ENCODE measurements around the gene TMEM163. TPM values are rescaled to one million over a fixed set of nuclear protein-coding genes. Genes with fewer than 3 reads are reported as not detected.

Gene TMEM163
- total RNA-seq, 3 donors from 2014 or later, result 0.41 to 1.5 (median 0.60) TPM

DNA sequence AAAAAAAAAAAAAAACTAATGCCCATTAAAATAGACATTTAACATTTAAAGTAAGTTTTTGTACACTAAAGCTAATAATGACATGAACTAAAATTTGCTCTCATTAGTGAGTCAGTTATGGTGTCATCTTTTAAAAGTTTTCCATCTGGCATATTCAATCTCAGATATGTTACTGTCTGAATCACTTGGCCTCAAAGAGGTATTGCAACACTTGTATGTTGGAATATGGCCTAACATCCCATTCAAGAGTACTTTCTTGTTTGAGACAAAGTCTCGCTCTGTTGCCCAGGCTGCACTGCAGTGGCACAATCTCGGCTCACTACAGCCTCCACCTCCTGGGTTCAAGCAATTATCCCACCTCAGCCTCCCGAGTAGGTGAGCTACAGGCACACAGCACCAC lies 169.7 kb downstream of the TMEM163 start:
- ATAC-seq (no peak), DNase-seq (no peak)
- TF ChIP-seq, protein P1, sequence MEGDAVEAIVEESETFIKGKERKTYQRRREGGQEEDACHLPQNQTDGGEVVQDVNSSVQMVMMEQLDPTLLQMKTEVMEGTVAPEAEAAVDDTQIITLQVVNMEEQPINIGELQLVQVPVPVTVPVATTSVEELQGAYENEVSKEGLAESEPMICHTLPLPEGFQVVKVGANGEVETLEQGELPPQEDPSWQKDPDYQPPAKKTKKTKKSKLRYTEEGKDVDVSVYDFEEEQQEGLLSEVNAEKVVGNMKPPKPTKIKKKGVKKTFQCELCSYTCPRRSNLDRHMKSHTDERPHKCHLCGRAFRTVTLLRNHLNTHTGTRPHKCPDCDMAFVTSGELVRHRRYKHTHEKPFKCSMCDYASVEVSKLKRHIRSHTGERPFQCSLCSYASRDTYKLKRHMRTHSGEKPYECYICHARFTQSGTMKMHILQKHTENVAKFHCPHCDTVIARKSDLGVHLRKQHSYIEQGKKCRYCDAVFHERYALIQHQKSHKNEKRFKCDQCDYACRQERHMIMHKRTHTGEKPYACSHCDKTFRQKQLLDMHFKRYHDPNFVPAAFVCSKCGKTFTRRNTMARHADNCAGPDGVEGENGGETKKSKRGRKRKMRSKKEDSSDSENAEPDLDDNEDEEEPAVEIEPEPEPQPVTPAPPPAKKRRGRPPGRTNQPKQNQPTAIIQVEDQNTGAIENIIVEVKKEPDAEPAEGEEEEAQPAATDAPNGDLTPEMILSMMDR (IDR thresholded peaks at IDR 0.05), result no peak
- Histone ChIP-seq H3K36me3 (ENCODE audit: low read depth) (no peaks in the 10 kb centered on the region), H3K4me3 (no peak overlapping the region), H3K4me1 (ENCODE audit: low read depth) (no peaks in the 10 kb centered on the region), H3K9me3 (no peaks in the 10 kb centered on the region)
- intact Hi-C loops (cut with DNase I, micrococcal nuclease), result no loop called here

- ATAC-seq (no peak), DNase-seq (no peak)
- H3K4me3 ChIP-seq, result no peak overlapping the region
- no peaks in the 10 kb centered on the region for H3K36me3 ChIP-seq (ENCODE audit: low read depth)
- intact Hi-C loops (cut with DNase I, micrococcal nuclease), result no loop called here
- no peaks in the 10 kb centered on the region for H3K9me3 ChIP-seq
- TF ChIP-seq, protein P1 (IDR thresholded peaks at IDR 0.05), result no peak
- no peaks in the 10 kb centered on the region for H3K4me1 ChIP-seq (ENCODE audit: low read depth)
These were observed 177.8 kb downstream of the TMEM163 start for GRCh38 chr2:134540990-134541389.

DNA sequence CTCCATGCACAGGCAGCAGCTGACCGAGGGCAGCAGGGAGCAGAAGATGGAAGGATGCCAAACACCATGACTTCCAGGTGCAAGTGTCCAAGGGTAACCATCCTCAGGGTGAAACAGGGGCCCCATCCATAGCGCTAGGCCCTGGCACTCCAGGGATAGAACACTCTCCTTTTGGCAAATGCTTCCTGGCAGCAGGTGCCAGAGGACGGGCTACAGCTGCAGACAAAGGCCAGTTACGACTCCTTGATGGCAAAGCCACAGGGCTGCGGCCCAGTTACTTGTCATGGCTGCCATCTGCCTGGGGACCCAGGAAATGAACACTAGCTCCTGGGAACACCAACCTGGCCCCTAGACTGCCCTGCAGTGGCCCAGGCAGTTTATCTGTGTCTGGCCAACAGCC lies 178.8 kb downstream of the TMEM163 start:
- TF ChIP-seq, protein P1 (IDR thresholded peaks at IDR 0.05), result no peak
- no peak overlapping the region for H3K4me3 ChIP-seq
- ATAC-seq, result no peak
- intact Hi-C loops (cut with DNase I, micrococcal nuclease), result no loop called here
- no peak for DNase-seq
- no peaks in the 10 kb centered on the region for H3K9me3 ChIP-seq
- no peaks in the 10 kb centered on the region for H3K36me3 ChIP-seq (ENCODE audit: low read depth)
- H3K4me1 ChIP-seq (ENCODE audit: low read depth), result no peaks in the 10 kb centered on the region

- no peaks in the 10 kb centered on the region for H3K4me1 ChIP-seq (ENCODE audit: low read depth)
These were observed 181.1 kb downstream of the TMEM163 start for GRCh38 chr2:134537702-134538101.

GRCh38 chr2:134537121-134537520 lies 181.7 kb downstream of the TMEM163 start:
- Histone ChIP-seq H3K9me3 (no peaks in the 10 kb centered on the region), H3K4me1 (ENCODE audit: low read depth) (no peaks in the 10 kb centered on the region), H3K4me3 (no peak overlapping the region), H3K36me3 (ENCODE audit: low read depth) (no peaks in the 10 kb centered on the region)
- TF ChIP-seq, protein P1 (IDR thresholded peaks at IDR 0.05), result no peak
- intact Hi-C loops (cut with DNase I, micrococcal nuclease), result no loop called here
- no peak for DNase-seq
- no peak for ATAC-seq

More at GRCh38 chr2:134537702-134538101, 181.1 kb downstream of the TMEM163 start:
- no peak for ATAC-seq
- TF ChIP-seq, protein P1 (IDR thresholded peaks at IDR 0.05), result no peak
- no peaks in the 10 kb centered on the region for H3K9me3 ChIP-seq
- DNase-seq, result no peak
- intact Hi-C loops (cut with DNase I, micrococcal nuclease), result no loop called here
- H3K36me3 ChIP-seq (ENCODE audit: low read depth), result no peaks in the 10 kb centered on the region
- no peak overlapping the region for H3K4me3 ChIP-seq

DNA sequence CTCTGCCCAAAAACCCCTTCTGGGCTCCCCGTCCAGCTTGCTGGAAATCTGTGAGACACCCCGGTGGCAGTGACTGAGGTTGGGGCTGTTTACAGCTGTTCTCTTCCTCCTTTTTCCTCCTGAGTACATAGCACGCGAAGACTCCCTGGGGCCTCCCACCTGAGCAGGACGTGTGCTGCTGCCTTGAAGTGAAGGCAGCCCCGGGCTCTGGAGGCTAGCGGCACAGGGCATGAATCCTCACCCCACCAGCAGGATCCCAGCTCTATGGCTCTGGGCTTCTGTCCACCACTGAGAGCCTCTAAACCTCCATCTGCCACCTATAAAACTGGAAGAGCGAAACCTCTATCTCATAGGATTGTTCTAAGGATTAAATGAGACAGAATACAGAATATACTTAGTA lies 182.5 kb downstream of the TMEM163 start:
- H3K4me3 ChIP-seq, result no peak overlapping the region
- no peak for ATAC-seq
- no peaks in the 10 kb centered on the region for H3K4me1 ChIP-seq (ENCODE audit: low read depth)
- TF ChIP-seq, protein P1 (IDR thresholded peaks at IDR 0.05), result no peak
- intact Hi-C loops (cut with DNase I, micrococcal nuclease), result no loop called here
- no peak for DNase-seq
- no peaks in the 10 kb centered on the region for H3K36me3 ChIP-seq (ENCODE audit: low read depth)
- H3K9me3 ChIP-seq, result no peaks in the 10 kb centered on the region
